GM12878 (cell line): ENCODE results near the gene CDKL5. TPM values are rescaled to one million over a fixed set of nuclear protein-coding genes. Genes with fewer than 3 reads are reported as not detected.

Experiments used
- ATAC-seq: fragments of 200-7000 bp; cut with Tn5 transposase; 3 replicates; pipeline ENCODE4 v1.9.1; 2020; ENCODE audit warnings: mild to moderate bottlenecking, moderate library complexity
- BruUV-seq: library from RNA; stranded (reverse); fragments of 400-500 nt; replicated peaks from 2 replicates; lab custom pipeline; 2021; lab: Mats Ljungman, UMichigan
- CTCF ChIA-PET: fragments of 300-600 bp; sonication (Branson Sonifier 250); formaldehyde crosslinking; extraction: SDS; loops from one replicate; lab custom pipeline; 2021; ENCODE audit warnings: inconsistent platforms; lab: Yijun Ruan, JAX
- POLR2A ChIA-PET: fragments of 350-600 bp; formaldehyde crosslinking; extraction: SDS; loops from one replicate; lab custom pipeline; 2021; ENCODE audit warnings: inconsistent platforms; lab: Charles Lee
- RAD21 ChIA-PET: fragments of 300-600 bp; sonication (Branson Sonifier 250); formaldehyde crosslinking; loops from one replicate; lab custom pipeline; 2023; ENCODE audit warnings: antibody characterized with exemption; ENCODE audit not compliant: unreplicated experiment; lab: Charles Lee
- SMC1A ChIA-PET: fragments of 300-600 bp; sonication (Branson Sonifier 250); formaldehyde crosslinking; loops from one replicate; lab custom pipeline; 2023; ENCODE audit not compliant: unreplicated experiment, uncharacterized antibody; lab: Charles Lee
- DNase-seq: peaks from one replicate; pipeline ENCODE4 v3.0.0-alpha.2; 2011; ENCODE audit warnings: low read depth, low spot score
- FAIRE-seq: peaks from 3 replicates; lab custom pipeline; 2011; peaks lifted over from hg19 to GRCh38; lab: Jason Lieb, UNC
- H2AFZ ChIP-seq: 2 replicates; pipeline ENCODE4 v1.6.0; 2011; ENCODE audit warnings: low read depth, low read length, control low read depth; ENCODE audit not compliant: control insufficient read depth
- H3K27ac ChIP-seq: 2 replicates; pipeline ENCODE4 v1.5.1; 2011; ENCODE audit warnings: control low read depth; ENCODE audit not compliant: control insufficient read depth, insufficient read depth
- H3K27me3 ChIP-seq, 2 experiments: replicated peaks in 1 of 2; 2 replicates each; pipeline versions ENCODE4 v1.6.0 to v1.6.1; 2011; ENCODE audit warnings: low read length in 1 of 2; ENCODE audit not compliant: control insufficient read depth in 2 of 2, insufficient read depth in 2 of 2
- H3K36me3 ChIP-seq, 2 experiments: 2 replicates each; pipeline ENCODE4 v1.5.1; 2011; ENCODE audit warnings: low read length in 1 of 2; ENCODE audit not compliant: control insufficient read depth in 2 of 2, insufficient read depth in 2 of 2
- H3K4me1 ChIP-seq: 2 replicates; pipeline ENCODE4 v1.6.1; 2011; ENCODE audit warnings: mild to moderate bottlenecking, low read length, moderate library complexity, mixed read lengths; ENCODE audit not compliant: control insufficient read depth, insufficient read depth
- H3K4me2 ChIP-seq: 2 replicates; pipeline ENCODE4 v1.6.0; 2011; ENCODE audit warnings: control low read depth; ENCODE audit not compliant: control insufficient read depth, insufficient read depth
- H3K4me3 ChIP-seq: fragments of 200-600 bp; sonication (generic); 2 replicates; pipeline ENCODE4 v1.5.1; 2016
- H3K79me2 ChIP-seq: 2 replicates; pipeline ENCODE4 v1.6.0; 2011; ENCODE audit warnings: low read length; ENCODE audit not compliant: control insufficient read depth, insufficient read depth
- H3K9ac ChIP-seq: 2 replicates; pipeline ENCODE4 v1.8.0; 2011; ENCODE audit warnings: low read length, control low read depth, mixed read lengths; ENCODE audit not compliant: control insufficient read depth, insufficient read depth
- H3K9me3 ChIP-seq: replicated peaks from 3 replicates; pipeline ENCODE4 v1.5.1; 2011; ENCODE audit warnings: mild to moderate bottlenecking, low read length; ENCODE audit not compliant: control insufficient read depth, insufficient read depth
- H4K20me1 ChIP-seq: 2 replicates; pipeline ENCODE4 v1.6.0; 2011; ENCODE audit not compliant: control insufficient read depth, insufficient read depth
- ATF2 ChIP-seq: IDR thresholded peaks from 2 replicates; pipeline ENCODE4 v1.6.1; 2012; ENCODE audit warnings: low read length, inconsistent platforms
- BHLHE40 ChIP-seq, 2 experiments: fragments of 450-650 bp in 1 of 2; IDR thresholded peaks; 2 replicates each; pipeline ENCODE4 v1.6.1; 2011 to 2017; ENCODE audit warnings: low read depth in 2 of 2, borderline replicate concordance in 1 of 2, improper control_type of control experiment in 1 of 2, low read length in 1 of 2, mild to moderate bottlenecking in 1 of 2
- DPF2 ChIP-seq: fragments of 450-650 bp; IDR thresholded peaks from 2 replicates; pipeline ENCODE4 v1.6.1; 2017; ENCODE audit warnings: mild to moderate bottlenecking
- EZH2 ChIP-seq: IDR thresholded peaks from 2 replicates; pipeline ENCODE4 v1.6.1; 2012; ENCODE audit warnings: low read depth, mild to moderate bottlenecking, control low read depth, inconsistent platforms, low read length, borderline replicate concordance; ENCODE audit not compliant: control insufficient read depth
- IRF5 ChIP-seq: fragments of 450-650 bp; IDR thresholded peaks from 2 replicates; pipeline ENCODE4 v1.6.1; 2017; ENCODE audit warnings: borderline replicate concordance
- MEF2B ChIP-seq: fragments of 450-650 bp; IDR thresholded peaks from 2 replicates; pipeline ENCODE4 v1.6.1; 2018; ENCODE audit warnings: mild to moderate bottlenecking, moderate library complexity; ENCODE audit not compliant: partially characterized antibody, poor library complexity, severe bottlenecking
- SP1 ChIP-seq: IDR thresholded peaks from one replicate; pipeline ENCODE4 v1.6.1; 2011; ENCODE audit warnings: low read depth, low read length
- USF2 ChIP-seq: IDR thresholded peaks from 2 replicates; pipeline ENCODE4 v1.6.1; 2011; ENCODE audit warnings: low read depth, low read length, improper control_type of control experiment, borderline replicate concordance
- ZNF592 ChIP-seq: fragments of 450-650 bp; IDR thresholded peaks from 2 replicates; pipeline ENCODE4 v1.6.1; 2017; ENCODE audit warnings: mild to moderate bottlenecking, moderate library complexity
- WGBS: methylation state at CpG from one replicate; pipeline ENCODE4 v1.1.6; 2016; ENCODE audit warnings: low lambda C conversion rate; ENCODE audit not compliant: insufficient replicate concordance, insufficient coverage; ENCODE audit errors: missing lambda C conversion rate; 5-methylcytosine and 5-hydroxymethylcytosine counted together
- in situ Hi-C: fragments of 300-500 bp; cut with MboI; formaldehyde crosslinking; loops from 9 replicates; pipeline ENCODE4 v1.14.3; 2018; ENCODE audit warnings: mixed read lengths
- intact Hi-C: fragments of 100-400 bp; cut with micrococcal nuclease; formaldehyde crosslinking; loops from one replicate; pipeline ENCODE4 v1.14.2; 2022; ENCODE audit not compliant: unreplicated experiment
- polyA plus RNA-seq, 11 experiments: library from polyadenylated mRNA; depleted of rRNA in 4 of 11; unstranded in 6 of 11; stranded (reverse) in 5 of 11; fragments of >200 nt; fragmentation: Nextera tagmentation in 4 of 11; fragmentation: Illumina TruSeq in 1 of 11; extraction: Ambion mirVana in 4 of 11; extraction: Trizol in 1 of 11; gene quantifications; 1 replicate in 1 of 11; 2 replicates in 10 of 11; pipeline versions ENCODE4 v1.2.1 to v1.2.3, GENCODE V29; 2011 to 2016; ENCODE audit warnings: inconsistent platforms in 2 of 11, missing spikeins in 2 of 11, low read depth in 1 of 11
- total RNA-seq, 4 experiments: library from RNA; depleted of rRNA in 3 of 4; stranded (reverse); fragments of >200 nt in 3 of 4; fragmentation: Illumina TruSeq in 1 of 4; extraction: Trizol in 1 of 4; gene quantifications; 2 replicates each; pipeline versions ENCODE4 v1.2.1 to v1.2.3, GENCODE V29; 2013 to 2021

CDKL5 gene
- total and polyA plus RNA-seq, 10 of the 15 experiments (the other 5 are each of a cell fraction or from before 2014, with no cell fraction given): 1.4 to 14.5 (median 6.3) TPM

GRCh38 chrX:18591834-18592233 is 166.4 kb downstream of the CDKL5 start:
- RAD21 ChIA-PET: no interaction called here
- no peak for TF ChIP-seq ZNF592
- no peak for TF ChIP-seq BHLHE40 (IDR thresholded peaks at IDR 0.05; ENCODE audit: borderline replicate concordance in 1 of 2, low read depth in 2 of 2, low read length in 1 of 2)
- no peak for TF ChIP-seq ATF2
- no peak for TF ChIP-seq DPF2
- TF ChIP-seq USF2: no peak
- TF ChIP-seq EZH2: no peak
- TF ChIP-seq IRF5: no peak
- no peak for TF ChIP-seq MEF2B
- no peak for TF ChIP-seq SP1
- Histone ChIP-seq H3K36me3 (no peaks in the 10 kb centered on the region), H3K9me3 (no peaks in the 10 kb centered on the region), H3K27ac (no peak overlapping the region), H3K27me3 (no peaks in the 10 kb centered on the region), H3K4me2 (no peak overlapping the region), H3K4me3 (no peak overlapping the region), H3K9ac (no peak overlapping the region), H2AFZ (no peak overlapping the region), H3K4me1 (no peaks in the 10 kb centered on the region), H3K79me2 (no peaks in the 10 kb centered on the region), H4K20me1 (no peaks in the 10 kb centered on the region)
- ATAC-seq (no peak), FAIRE-seq (no peak), DNase-seq (no peak)
- WGBS: 75% methylated on average over 2 of the region's 2 CpGs
- POLR2A ChIA-PET: no interaction called here
- BruUV-seq: no TSS peak
- SMC1A ChIA-PET: no interaction called here
- CTCF ChIA-PET: no interaction called here
- in situ Hi-C loops: no loop called here
- intact Hi-C loops: no loop called here
